Chondrocyte (in vitro differentiated cells): ENCODE results near the gene PAFAH2. TPM values are rescaled to one million over a fixed set of nuclear protein-coding genes. Genes with fewer than 3 reads are reported as not detected.
A peak's percentile ranks its signal among the peaks of the same experiment; 100 is the strongest.

Source experiments
- DNase-seq: peaks from one replicate; pipeline ENCODE4 v3.0.0; 2021; ENCODE audit warnings: mixed read lengths, low spot score
- H3K27ac Mint-ChIP-seq: one replicate; pipeline ENCODE4 v1.8.0; 2021; ENCODE audit warnings: mild to moderate bottlenecking, moderate library complexity, mixed read lengths; ENCODE audit not compliant: unreplicated experiment
- H3K27me3 Mint-ChIP-seq: 2 replicates; pipeline ENCODE4 v1.8.0; 2021; ENCODE audit warnings: low read depth, mixed read lengths
- H3K36me3 Mint-ChIP-seq: 2 replicates; pipeline ENCODE4 v1.8.0; 2021; ENCODE audit warnings: low read depth, mixed read lengths
- H3K4me1 Mint-ChIP-seq: 2 replicates; pipeline ENCODE4 v1.8.0; 2021; ENCODE audit warnings: low read depth, mild to moderate bottlenecking, mixed read lengths
- H3K4me3 Mint-ChIP-seq: one replicate; pipeline ENCODE4 v1.8.0; 2021; ENCODE audit warnings: mild to moderate bottlenecking, moderate library complexity, mixed read lengths; ENCODE audit not compliant: unreplicated experiment
- H3K9me3 Mint-ChIP-seq: 2 replicates; pipeline ENCODE4 v1.8.0; 2021; ENCODE audit warnings: low read depth, mixed read lengths
- CTCF ChIP-seq: fragments of 200-600 bp; sonication (generic); IDR thresholded peaks from 2 replicates; pipeline ENCODE4 v1.5.0; 2021; ENCODE audit warnings: antibody characterized with exemption, mild to moderate bottlenecking, moderate library complexity
- long read RNA-seq: library from polyadenylated mRNA; stranded (forward); transcript quantifications from one replicate; pipeline ENCODE4 v2.0.0, GENCODE V29; 2021
- total RNA-seq: library from RNA; stranded (reverse); gene quantifications from 3 replicates; pipeline ENCODE4 v1.2.1, GENCODE V29; 2021

Gene PAFAH2
- total RNA-seq = 10.0 to 12.5 TPM (median 10.7 TPM) in 3 replicates
- long read RNA-seq, transcript PAFAH2-201 (11 exons, 3,581 nt) = major isoform, 20 of 28 reads
- long read RNA-seq, partial matches to known transcripts = 2 of 28 reads
- long read RNA-seq, other reads (novel, unspliced or antisense) = 6 of 28 reads

GRCh38 chr1:25997828-25998761, at the start of gene PAFAH2:
Gene PAFAH2 (minus strand): TSS chr1:25998063. CDS start chr1:25990816, 7,247 bp downstream.
- Mint-ChIP-seq H3K4me3 (peak within 1 kb of the TSS; percentile 93), H3K9me3 (no peaks in the 10 kb centered on the region), H3K27me3 (no peaks in the 10 kb centered on the region), H3K36me3 (no peaks in the 10 kb centered on the region), H3K4me1 (peaks cover 16% of the 10 kb centered on the region), H3K27ac (peak within 1 kb of the TSS; percentile 99)
- peak; percentile 97 for DNase-seq
- peak; percentile 95 for TF ChIP-seq CTCF

GRCh38 chr1:26047278-26047874, 49.5 kb upstream of the PAFAH2 start:
- Mint-ChIP-seq H3K36me3 (no peaks in the 10 kb centered on the region), H3K9me3 (no peaks in the 10 kb centered on the region), H3K27ac (no peak overlapping the region), H3K27me3 (peaks cover 61% of the 10 kb centered on the region), H3K4me1 (peaks cover 7% of the 10 kb centered on the region), H3K4me3 (no peak overlapping the region)
- no peak for TF ChIP-seq CTCF
- no peak for DNase-seq

- H3K9me3 Mint-ChIP-seq = no peaks in the 10 kb centered on the region
- H3K36me3 Mint-ChIP-seq = no peaks in the 10 kb centered on the region
- peaks cover 56% of the 10 kb centered on the region for H3K27me3 Mint-ChIP-seq
- peak overlapping the region; percentile 22 for H3K4me3 Mint-ChIP-seq
- no peak overlapping the region for H3K27ac Mint-ChIP-seq
- peaks cover 7% of the 10 kb centered on the region for H3K4me1 Mint-ChIP-seq
- no peak for TF ChIP-seq CTCF
- DNase-seq = no peak
These were observed 48.6 kb upstream of the PAFAH2 start for GRCh38 chr1:26046246-26047095.

- H3K27ac Mint-ChIP-seq = no peak within 1 kb of the TSS
- no peak for DNase-seq
- peak; percentile 11 for TF ChIP-seq CTCF
- H3K4me3 Mint-ChIP-seq = peak within 1 kb of the TSS; percentile 50
- peaks cover 54% of the 10 kb centered on the region for H3K27me3 Mint-ChIP-seq
- no peaks in the 10 kb centered on the region for H3K9me3 Mint-ChIP-seq
- peaks cover 7% of the 10 kb centered on the region for H3K4me1 Mint-ChIP-seq
- no peaks in the 10 kb centered on the region for H3K36me3 Mint-ChIP-seq
These were observed 47.9 kb upstream of the PAFAH2 start, which contains the start of gene SLC30A2 for GRCh38 chr1:26045722-26046245. Gene SLC30A2 (minus strand): TSS chr1:26046118. CDS start chr1:26045896, 222 bp downstream.
